ENCODE measurements around the gene TSPYL4.

Gene TSPYL4

DNA sequence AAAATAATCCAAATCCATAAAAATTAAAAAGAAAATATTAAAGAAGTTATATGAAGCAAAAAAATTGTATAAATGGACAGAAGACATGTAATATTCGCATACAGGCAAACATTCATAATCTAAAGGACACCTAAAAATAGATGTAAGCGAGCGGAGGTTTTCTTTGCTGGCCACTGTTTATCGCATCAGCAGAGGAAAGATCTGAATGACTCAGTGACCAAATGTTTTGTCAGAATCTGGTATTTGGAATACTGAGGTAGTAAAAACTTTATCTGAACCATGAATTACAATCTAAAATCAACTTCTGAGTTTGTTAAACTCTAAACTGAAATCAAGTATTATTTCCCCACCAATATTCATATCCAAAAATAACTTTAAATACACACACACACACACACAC is 7.8 kb downstream of the TSPYL4 start:
- H3K27ac ChIP-seq, result no peak overlapping the region
- TF ChIP-seq, protein P1, sequence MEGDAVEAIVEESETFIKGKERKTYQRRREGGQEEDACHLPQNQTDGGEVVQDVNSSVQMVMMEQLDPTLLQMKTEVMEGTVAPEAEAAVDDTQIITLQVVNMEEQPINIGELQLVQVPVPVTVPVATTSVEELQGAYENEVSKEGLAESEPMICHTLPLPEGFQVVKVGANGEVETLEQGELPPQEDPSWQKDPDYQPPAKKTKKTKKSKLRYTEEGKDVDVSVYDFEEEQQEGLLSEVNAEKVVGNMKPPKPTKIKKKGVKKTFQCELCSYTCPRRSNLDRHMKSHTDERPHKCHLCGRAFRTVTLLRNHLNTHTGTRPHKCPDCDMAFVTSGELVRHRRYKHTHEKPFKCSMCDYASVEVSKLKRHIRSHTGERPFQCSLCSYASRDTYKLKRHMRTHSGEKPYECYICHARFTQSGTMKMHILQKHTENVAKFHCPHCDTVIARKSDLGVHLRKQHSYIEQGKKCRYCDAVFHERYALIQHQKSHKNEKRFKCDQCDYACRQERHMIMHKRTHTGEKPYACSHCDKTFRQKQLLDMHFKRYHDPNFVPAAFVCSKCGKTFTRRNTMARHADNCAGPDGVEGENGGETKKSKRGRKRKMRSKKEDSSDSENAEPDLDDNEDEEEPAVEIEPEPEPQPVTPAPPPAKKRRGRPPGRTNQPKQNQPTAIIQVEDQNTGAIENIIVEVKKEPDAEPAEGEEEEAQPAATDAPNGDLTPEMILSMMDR (IDR thresholded peaks at IDR 0.05), result no peak
- no peak for TF ChIP-seq ZFX (IDR thresholded peaks at IDR 0.05; ENCODE audit: borderline replicate concordance)

DNA sequence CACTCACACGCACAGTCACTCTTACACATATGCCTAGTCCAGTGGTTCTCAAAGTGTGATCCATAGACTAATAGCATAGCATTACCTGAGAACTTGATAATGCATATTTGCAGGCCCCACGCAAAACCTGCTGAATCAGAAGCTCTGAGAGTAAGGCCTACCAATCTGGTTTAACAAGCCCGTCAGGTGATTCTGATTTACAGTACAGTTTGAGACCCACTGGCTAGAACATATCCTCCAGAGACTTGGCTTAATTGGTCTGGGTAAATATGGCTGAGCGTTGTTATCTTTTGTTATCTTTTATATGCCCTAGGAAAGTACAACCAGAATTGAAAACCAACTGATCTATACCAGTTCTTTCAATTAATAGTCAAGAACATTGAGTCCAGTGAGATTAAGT is 9.6 kb downstream of the TSPYL4 start:
- peak overlapping the region; percentile 50 for H3K27ac ChIP-seq
- TF ChIP-seq ZFX (IDR thresholded peaks at IDR 0.05; ENCODE audit: borderline replicate concordance), result no peak
- TF ChIP-seq, protein P1 (IDR thresholded peaks at IDR 0.05), result no peak

DNA sequence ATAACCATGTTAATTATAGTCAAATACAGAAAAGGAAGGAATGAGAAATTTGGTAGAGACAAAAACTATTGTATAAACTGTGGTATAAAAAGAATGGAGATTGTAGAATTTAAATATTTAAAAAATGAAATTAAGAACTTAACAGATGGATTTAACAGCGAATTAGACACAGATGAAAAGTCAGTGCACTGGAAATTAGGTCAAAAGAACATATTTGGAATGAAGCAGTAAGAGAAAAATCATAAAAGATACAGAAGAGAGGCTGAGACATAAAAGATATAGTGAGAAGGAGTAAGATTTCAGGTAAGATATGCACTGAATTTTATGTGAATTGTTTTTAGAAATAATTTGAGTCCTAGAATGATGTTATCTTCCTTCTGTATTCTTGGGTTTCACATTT is 14.0 kb downstream of the TSPYL4 start:
- TF ChIP-seq ZFX (IDR thresholded peaks at IDR 0.05; ENCODE audit: borderline replicate concordance), result no peak
- TF ChIP-seq, protein P1 (IDR thresholded peaks at IDR 0.05), result no peak
- H3K27ac ChIP-seq, result no peak overlapping the region

DNA sequence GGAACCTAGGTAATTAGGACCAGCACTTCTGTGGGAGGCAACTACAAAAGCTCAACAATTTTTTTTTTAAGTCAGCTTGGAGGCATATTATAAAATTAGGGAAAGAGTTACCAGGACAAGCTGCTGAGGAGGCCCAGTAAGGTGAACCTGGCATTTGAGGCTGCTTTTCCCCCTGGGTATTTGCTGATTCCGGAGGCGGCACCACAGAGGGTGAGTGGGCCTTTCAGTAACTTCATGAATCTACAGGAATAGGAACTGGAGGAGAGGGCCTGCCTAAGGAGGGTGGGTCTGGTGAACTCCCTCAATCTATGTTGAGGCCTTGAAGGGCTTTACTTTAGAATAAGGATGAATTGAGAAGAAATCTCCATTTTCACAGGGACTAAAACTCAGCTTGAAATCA is 14.6 kb downstream of the TSPYL4 start:
- no peak overlapping the region for H3K27ac ChIP-seq
- TF ChIP-seq, protein P1 (IDR thresholded peaks at IDR 0.05), result no peak
- TF ChIP-seq ZFX (IDR thresholded peaks at IDR 0.05; ENCODE audit: borderline replicate concordance), result no peak

DNA sequence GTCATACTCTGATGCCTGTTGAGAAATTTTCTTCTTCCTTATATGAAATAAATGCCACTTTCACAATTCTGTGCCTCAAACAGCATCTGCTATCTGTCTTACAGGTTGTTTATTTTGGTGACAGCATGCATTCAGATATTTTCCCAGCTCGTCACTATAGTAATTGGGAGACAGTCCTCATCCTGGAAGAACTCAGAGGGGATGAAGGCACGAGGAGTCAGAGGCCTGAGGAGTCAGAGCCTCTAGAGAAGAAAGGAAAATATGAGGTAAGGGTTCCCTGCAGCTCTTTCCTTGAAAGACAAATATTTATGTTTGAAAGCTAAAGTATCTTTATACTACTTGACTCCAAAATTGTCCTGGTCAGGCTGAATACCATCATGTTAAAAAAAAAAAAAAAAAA is 15.8 kb downstream of the TSPYL4 start:
- no peak overlapping the region for H3K27ac ChIP-seq
- TF ChIP-seq, protein P1 (IDR thresholded peaks at IDR 0.05), result no peak
- TF ChIP-seq ZFX (IDR thresholded peaks at IDR 0.05; ENCODE audit: borderline replicate concordance), result no peak

DNA sequence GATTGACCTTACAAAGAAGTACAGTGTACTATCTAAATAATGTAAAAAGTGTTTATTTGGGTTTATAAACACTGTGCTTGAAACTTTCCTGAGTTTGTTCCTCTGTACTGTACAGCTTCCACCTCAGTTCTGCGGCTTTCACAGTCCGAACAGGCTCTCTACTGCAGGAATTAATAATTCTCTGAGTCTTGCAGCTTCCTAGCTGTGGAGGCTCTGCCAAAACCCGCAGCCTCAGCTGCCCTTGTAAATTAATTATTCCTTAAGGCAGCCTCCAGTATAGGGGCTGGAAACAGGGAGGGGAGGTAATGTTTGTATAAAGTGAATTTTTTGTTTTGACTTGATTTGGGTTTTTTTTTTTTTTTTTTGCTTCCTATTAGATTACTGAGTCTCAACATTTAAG is 19.2 kb downstream of the TSPYL4 start:
- TF ChIP-seq, protein P1 (IDR thresholded peaks at IDR 0.05), result no peak
- H3K27ac ChIP-seq, result no peak overlapping the region

DNA sequence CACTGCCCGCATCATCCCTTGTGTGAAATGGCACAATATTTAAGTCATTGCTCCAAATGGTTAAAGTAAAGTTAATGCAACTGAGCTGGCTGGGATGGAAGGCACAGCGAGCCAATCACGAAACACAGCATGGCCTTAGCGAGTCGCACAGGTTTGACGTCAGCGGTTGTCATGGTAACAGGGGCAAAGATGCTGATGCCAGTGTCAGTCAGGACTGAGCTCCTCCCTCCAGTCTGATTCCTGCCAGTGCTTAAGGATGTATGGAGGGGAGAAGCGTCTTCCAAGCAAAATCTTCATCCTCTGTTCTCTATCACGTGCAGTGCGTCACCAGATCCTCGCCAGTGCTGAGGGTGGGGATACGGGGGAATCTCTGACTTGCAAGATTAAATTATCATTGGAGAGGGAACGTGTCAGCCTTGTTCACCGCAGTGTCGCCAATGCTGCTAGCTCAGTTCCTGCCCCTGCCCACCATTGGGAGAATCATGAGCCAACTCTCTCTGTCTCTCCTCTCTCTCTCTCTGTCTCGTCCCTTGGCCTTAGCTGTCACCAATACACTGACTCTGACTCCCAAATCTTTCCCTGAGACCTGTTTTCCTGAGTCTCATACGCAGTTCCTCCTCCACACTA is 24.5 kb downstream of the TSPYL4 start:
- no peak overlapping the region for H3K27ac ChIP-seq
- TF ChIP-seq, protein P1 (IDR thresholded peaks at IDR 0.05), result no peak
- TF ChIP-seq ZFX (IDR thresholded peaks at IDR 0.05; ENCODE audit: borderline replicate concordance), result no peak

All from 22Rv1 (cell line).